ENCODE results near the gene LPP.

DNA sequence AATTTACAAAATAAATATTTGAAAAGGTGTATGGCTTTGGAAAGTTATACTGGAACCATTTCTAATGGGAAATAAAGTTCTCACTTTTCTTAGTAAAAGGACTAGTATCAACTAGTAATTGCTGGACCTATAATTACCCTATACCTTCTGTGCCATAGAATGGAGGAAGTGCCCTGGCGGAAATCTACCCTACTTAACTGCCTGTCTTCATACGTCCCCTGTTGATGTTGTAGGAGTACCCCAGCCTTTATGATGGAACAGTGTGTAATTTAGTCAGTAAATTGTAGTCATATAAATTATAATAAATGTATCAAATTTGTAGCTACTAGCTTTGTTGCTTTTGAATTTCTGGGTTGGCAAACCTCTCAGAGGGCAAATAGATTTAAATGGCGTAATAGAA is 149.9 kb downstream of the LPP start:
- TF ChIP-seq POLR2A (IDR thresholded peaks at IDR 0.05; ENCODE audit: low read length) (no peak), GATA1 (IDR thresholded peaks at IDR 0.05; ENCODE audit: low read depth, low read length) (no peak)
